ENCODE measurements around the gene NOS1.
"Not testable (repeated sequence)": the region's sequence is repeated elsewhere in the genome, so short reads cannot be mapped to it uniquely, and the experiment has no call there.

Gene NOS1

DNA sequence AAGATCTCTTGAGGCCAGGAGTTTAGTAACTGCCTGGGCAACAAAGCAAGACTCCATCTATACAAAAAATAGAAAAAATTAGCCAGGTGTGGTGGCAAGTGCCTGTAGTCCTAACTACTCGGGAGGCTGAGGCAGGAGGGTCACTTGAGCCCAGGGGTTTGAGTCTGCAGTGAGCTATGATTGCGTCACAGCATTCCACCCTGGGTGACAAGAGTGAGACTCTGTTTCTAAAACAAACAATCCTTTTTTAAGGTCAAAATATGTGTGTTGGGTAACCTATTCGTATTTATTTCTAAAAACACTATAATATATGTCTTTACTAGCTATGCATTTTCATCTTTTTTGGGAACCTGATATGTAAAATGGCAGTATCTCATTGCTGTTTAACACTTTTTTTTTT is 178.6 kb downstream of the NOS1 start:
- Histone ChIP-seq H3K9ac (ENCODE audit: low read depth, low read length) (no peak overlapping the region), H3K4me1 (ENCODE audit: insufficient read depth, low read length) (no peaks in the 10 kb centered on the region), H3K9me3 (ENCODE audit: insufficient read depth, low read depth, low read length) (no peaks in the 10 kb centered on the region), H3K36me3 (ENCODE audit: insufficient read depth, low read depth, low read length) (peaks cover 90% of the 10 kb centered on the region), H3K27me3 (ENCODE audit: insufficient read depth, low read length) (no peaks in the 10 kb centered on the region), H3K27ac (ENCODE audit: low read length) (no peak overlapping the region), H3K4me3 (ENCODE audit: low read length) (no peak overlapping the region)

DNA sequence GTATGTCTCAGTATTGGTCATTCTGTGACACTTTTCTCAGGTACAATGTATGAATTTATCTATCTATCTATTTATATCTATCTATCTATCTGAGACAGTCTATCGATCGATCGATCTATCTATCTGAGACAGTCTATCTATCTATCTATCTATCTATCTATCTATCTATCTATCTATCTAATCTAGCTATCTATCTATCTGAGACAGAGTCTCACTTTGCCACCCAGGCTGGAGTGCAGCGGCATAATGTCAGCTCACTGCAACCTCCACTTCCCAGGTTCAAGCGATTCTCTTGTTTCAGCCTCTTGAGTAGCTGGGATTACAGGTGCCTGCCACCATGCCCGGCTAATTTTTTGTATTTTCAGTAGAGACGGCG is 180.0 kb downstream of the NOS1 start:
- H3K4me3 ChIP-seq (ENCODE audit: low read length); H3K9ac ChIP-seq (ENCODE audit: low read depth, low read length); H3K9me3 ChIP-seq (ENCODE audit: insufficient read depth, low read depth, low read length); H3K27ac ChIP-seq (ENCODE audit: low read length); H3K4me1 ChIP-seq (ENCODE audit: insufficient read depth, low read length); H3K27me3 ChIP-seq (ENCODE audit: insufficient read depth, low read length): not testable (repeated sequence)
- peaks cover 95% of the 10 kb centered on the region for H3K36me3 ChIP-seq (ENCODE audit: insufficient read depth, low read depth, low read length)

DNA sequence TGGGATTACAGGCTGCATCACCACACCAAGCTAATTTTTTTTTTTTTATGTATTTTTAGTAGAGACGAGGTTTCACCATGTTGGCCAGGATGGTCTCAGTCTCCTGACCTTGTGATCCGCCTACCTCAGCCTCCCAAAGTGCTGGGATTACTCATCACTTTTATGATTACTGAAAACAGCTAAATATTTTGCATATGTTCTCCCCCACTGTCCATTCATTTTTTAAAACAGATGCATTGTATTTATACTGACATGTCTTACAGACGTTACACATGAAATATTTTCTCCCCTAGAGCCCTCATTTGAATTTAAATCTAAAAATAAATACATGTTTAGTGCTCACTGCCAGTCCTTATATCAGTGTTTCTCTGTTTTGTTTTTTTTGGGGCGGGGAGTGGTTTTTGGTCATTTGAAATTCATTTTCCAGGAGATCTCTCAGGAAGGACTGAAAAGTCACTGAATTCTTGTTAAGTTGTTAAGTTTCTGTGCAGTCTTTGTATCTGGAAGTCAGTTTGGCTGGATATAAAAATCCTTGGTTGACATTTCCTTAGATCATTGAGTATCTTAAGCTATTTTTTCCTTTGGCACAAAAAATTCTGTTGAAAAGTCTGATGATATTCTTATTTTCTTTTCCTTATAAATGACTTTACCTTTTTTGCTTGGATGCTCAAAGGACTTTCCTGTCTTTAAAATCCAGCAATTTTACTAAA is 180.5 kb downstream of the NOS1 start:
- Histone ChIP-seq H3K27me3 (ENCODE audit: insufficient read depth, low read length) (no peaks in the 10 kb centered on the region), H3K4me1 (ENCODE audit: insufficient read depth, low read length) (no peaks in the 10 kb centered on the region), H3K27ac (ENCODE audit: low read length) (no peak overlapping the region), H3K9me3 (ENCODE audit: insufficient read depth, low read depth, low read length) (no peaks in the 10 kb centered on the region), H3K9ac (ENCODE audit: low read depth, low read length) (no peak overlapping the region), H3K36me3 (ENCODE audit: insufficient read depth, low read depth, low read length) (peaks cover 95% of the 10 kb centered on the region), H3K4me3 (ENCODE audit: low read length) (no peak overlapping the region)

DNA sequence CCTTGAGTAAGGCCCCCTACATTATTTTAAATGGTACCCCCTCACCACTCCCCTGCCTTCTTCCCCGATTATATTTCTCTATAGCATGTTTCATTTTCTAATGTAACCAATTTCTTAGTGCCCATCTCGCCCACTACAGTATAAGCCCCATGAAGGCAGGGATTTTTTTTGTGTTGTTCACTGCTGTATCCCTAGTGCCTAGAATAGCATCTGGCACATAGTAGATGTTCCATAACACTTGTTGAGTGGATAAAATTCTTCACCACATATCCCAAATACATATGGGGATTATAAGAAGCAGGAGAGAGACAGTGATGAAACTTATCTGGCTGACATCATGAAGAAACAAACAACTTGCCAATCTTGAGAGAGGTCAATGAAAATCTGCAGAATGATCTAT is 182.7 kb downstream of the NOS1 start:
- H3K9ac ChIP-seq (ENCODE audit: low read depth, low read length), result no peak overlapping the region
- H3K27me3 ChIP-seq (ENCODE audit: insufficient read depth, low read length), result no peaks in the 10 kb centered on the region
- H3K27ac ChIP-seq (ENCODE audit: low read length), result no peak overlapping the region
- no peak overlapping the region for H3K4me3 ChIP-seq (ENCODE audit: low read length)
- H3K36me3 ChIP-seq (ENCODE audit: insufficient read depth, low read depth, low read length), result peaks cover 95% of the 10 kb centered on the region
- no peaks in the 10 kb centered on the region for H3K9me3 ChIP-seq (ENCODE audit: insufficient read depth, low read depth, low read length)
- H3K4me1 ChIP-seq (ENCODE audit: insufficient read depth, low read length), result no peaks in the 10 kb centered on the region

DNA sequence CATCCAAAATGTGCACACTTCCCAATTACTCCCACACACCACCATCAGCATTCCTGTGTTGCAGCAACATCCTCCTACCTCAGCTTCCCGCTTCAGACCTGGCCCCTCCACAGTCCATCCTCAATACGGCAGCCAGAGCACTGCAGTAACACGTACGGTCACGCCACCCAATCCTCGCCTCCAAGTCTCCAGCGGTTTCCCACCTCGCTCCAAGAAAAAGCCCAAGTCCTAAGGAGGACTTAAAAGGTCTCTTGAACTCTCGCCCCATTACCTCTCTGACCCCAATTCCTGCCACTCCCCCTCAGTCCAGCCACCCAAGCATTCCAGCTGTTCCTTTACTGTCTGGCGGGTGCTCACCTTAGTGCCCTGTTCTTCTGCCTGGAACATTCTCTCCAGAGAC is 183.1 kb downstream of the NOS1 start:
- no peak overlapping the region for H3K27ac ChIP-seq (ENCODE audit: low read length)
- peaks cover 95% of the 10 kb centered on the region for H3K36me3 ChIP-seq (ENCODE audit: insufficient read depth, low read depth, low read length)

DNA sequence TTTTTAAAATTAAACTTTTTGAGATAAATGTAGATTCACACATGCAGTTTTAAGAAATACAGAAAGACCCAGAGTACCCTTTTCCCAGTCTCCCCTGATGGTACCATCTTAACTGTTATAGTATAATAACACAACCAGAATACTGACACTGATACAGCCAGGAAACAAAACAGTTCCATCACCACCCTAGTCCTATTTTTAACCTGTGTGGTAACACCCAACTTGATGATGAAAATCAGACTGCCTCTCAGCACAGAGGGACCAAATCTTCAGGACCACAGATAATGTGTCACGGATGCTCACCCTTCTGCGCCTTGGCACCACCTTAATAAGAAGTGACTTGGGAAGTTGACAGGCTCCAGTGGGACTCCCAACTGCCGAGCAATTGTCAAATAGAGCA is 189.3 kb downstream of the NOS1 start:
- Histone ChIP-seq H3K27ac (ENCODE audit: low read length) (no peak overlapping the region), H3K36me3 (ENCODE audit: insufficient read depth, low read depth, low read length) (peaks cover 98% of the 10 kb centered on the region), H3K4me1 (ENCODE audit: insufficient read depth, low read length) (no peaks in the 10 kb centered on the region), H3K4me3 (ENCODE audit: low read length) (no peak overlapping the region), H3K9ac (ENCODE audit: low read depth, low read length) (no peak overlapping the region), H3K27me3 (ENCODE audit: insufficient read depth, low read length) (no peaks in the 10 kb centered on the region), H3K9me3 (ENCODE audit: insufficient read depth, low read depth, low read length) (no peaks in the 10 kb centered on the region)

More for the DNA sequence above, 183.1 kb downstream of the NOS1 start:
- Histone ChIP-seq H3K9me3 (ENCODE audit: insufficient read depth, low read depth, low read length) (no peaks in the 10 kb centered on the region), H3K27me3 (ENCODE audit: insufficient read depth, low read length) (no peaks in the 10 kb centered on the region), H3K4me1 (ENCODE audit: insufficient read depth, low read length) (no peaks in the 10 kb centered on the region), H3K4me3 (ENCODE audit: low read length) (no peak overlapping the region), H3K9ac (ENCODE audit: low read depth, low read length) (no peak overlapping the region)

DNA sequence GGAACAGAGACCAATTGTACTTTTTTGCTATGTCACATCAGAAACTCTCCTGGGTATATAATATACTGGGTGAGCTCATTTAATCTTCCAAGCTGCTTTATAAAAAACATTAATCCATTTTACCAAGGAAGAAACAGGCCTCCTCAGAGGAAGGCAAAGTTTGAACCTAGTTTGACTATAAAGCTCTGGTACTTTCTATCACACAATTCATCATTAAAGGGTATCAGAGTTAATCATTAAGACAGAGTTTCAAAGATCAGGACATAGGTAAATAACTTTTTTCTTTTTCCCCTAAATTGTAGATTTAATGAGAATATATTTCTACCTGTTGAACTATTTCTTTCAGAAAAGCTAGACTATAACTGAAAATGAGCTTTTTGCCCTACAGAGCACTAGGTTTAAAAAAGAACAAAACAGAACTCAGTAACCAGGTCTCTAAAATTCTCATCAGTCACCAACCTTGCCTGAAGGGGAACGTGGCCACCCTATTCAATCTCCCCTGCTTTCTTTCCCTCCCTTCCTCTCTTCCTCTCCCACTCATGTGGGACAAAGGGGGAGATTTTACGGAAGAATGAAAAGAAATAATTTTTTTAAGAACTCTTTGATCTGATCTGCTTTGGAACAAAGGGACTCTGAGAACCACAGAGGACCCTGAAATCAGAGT is 189.8 kb downstream of the NOS1 start:
- H3K36me3 ChIP-seq (ENCODE audit: insufficient read depth, low read depth, low read length), result peaks cover 98% of the 10 kb centered on the region

DNA sequence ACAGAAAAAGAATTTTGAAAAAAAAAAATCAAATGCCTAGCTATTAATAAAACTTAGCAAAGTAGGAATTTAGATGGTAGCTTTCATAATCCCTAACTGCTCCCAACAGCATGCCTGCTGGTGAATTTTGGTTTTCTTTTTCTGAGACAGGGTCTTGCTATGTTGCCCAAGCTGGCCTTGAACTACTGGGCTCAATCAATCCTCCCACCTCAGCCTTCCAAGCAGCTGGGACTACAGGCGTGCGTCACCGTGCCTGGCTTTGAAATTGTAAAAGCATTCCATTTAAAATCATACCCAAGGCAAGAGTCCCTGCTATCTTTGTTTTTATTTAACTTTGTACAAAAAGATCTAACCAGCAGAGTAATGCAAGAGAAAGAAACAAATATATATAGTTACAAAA is 191.9 kb downstream of the NOS1 start:
- H3K9me3 ChIP-seq (ENCODE audit: insufficient read depth, low read depth, low read length), result no peaks in the 10 kb centered on the region
- no peaks in the 10 kb centered on the region for H3K27me3 ChIP-seq (ENCODE audit: insufficient read depth, low read length)
- H3K36me3 ChIP-seq (ENCODE audit: insufficient read depth, low read depth, low read length), result peaks cover 98% of the 10 kb centered on the region
- no peaks in the 10 kb centered on the region for H3K4me1 ChIP-seq (ENCODE audit: insufficient read depth, low read length)
- no peak overlapping the region for H3K27ac ChIP-seq (ENCODE audit: low read length)
- H3K9ac ChIP-seq (ENCODE audit: low read depth, low read length), result no peak overlapping the region
- no peak overlapping the region for H3K4me3 ChIP-seq (ENCODE audit: low read length)

More for the DNA sequence above, 189.8 kb downstream of the NOS1 start:
- no peaks in the 10 kb centered on the region for H3K27me3 ChIP-seq (ENCODE audit: insufficient read depth, low read length)
- H3K9ac ChIP-seq (ENCODE audit: low read depth, low read length), result no peak overlapping the region
- no peak overlapping the region for H3K4me3 ChIP-seq (ENCODE audit: low read length)
- H3K9me3 ChIP-seq (ENCODE audit: insufficient read depth, low read depth, low read length), result no peaks in the 10 kb centered on the region
- no peak overlapping the region for H3K27ac ChIP-seq (ENCODE audit: low read length)
- H3K4me1 ChIP-seq (ENCODE audit: insufficient read depth, low read length), result no peaks in the 10 kb centered on the region

DNA sequence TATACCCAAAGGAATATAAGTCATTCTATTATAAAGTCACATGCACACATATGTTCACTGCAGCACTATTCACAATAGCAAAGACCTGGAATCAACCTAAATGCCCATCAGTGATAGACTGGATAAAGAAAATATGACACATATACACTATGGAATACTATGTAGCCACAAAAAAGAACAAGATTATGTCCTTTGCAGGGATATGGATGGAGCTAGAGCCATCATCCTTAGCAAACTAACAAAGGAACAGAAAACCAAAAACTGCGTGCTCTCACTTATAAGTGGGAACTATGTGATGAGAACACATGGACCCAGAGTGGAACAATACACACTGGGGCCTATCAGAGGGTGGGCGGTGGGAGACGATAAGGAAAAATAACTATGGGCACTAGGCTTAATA is 192.4 kb downstream of the NOS1 start:
- no peaks in the 10 kb centered on the region for H3K9me3 ChIP-seq (ENCODE audit: insufficient read depth, low read depth, low read length)
- H3K4me3 ChIP-seq (ENCODE audit: low read length), result no peak overlapping the region
- H3K27me3 ChIP-seq (ENCODE audit: insufficient read depth, low read length), result no peaks in the 10 kb centered on the region
- H3K27ac ChIP-seq (ENCODE audit: low read length), result no peak overlapping the region
- peaks cover 98% of the 10 kb centered on the region for H3K36me3 ChIP-seq (ENCODE audit: insufficient read depth, low read depth, low read length)
- H3K4me1 ChIP-seq (ENCODE audit: insufficient read depth, low read length), result no peaks in the 10 kb centered on the region
- no peak overlapping the region for H3K9ac ChIP-seq (ENCODE audit: low read depth, low read length)

DNA sequence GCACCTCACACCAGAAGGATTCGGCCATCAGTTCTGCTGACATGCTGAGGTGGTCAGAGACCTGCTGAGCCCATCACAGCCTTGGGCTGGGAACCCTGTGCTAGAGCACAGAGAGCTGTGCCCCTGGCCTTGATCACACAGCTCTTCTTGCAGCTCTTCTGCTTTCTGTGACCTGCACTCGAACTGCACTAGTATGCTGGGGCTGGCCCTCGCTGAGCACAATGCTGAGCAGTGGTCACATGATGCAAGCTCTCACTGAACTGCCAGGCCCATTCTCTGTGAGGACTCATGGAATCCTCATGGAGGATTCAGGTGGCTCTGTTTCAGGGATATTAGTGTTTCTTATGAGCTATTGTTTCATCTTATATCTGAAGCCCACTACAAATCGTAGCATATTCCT is 193.7 kb downstream of the NOS1 start:
- Histone ChIP-seq H3K9me3 (ENCODE audit: insufficient read depth, low read depth, low read length) (no peaks in the 10 kb centered on the region), H3K27ac (ENCODE audit: low read length) (no peak overlapping the region), H3K27me3 (ENCODE audit: insufficient read depth, low read length) (no peaks in the 10 kb centered on the region), H3K4me3 (ENCODE audit: low read length) (no peak overlapping the region), H3K4me1 (ENCODE audit: insufficient read depth, low read length) (no peaks in the 10 kb centered on the region), H3K9ac (ENCODE audit: low read depth, low read length) (no peak overlapping the region), H3K36me3 (ENCODE audit: insufficient read depth, low read depth, low read length) (peaks cover 98% of the 10 kb centered on the region)

DNA sequence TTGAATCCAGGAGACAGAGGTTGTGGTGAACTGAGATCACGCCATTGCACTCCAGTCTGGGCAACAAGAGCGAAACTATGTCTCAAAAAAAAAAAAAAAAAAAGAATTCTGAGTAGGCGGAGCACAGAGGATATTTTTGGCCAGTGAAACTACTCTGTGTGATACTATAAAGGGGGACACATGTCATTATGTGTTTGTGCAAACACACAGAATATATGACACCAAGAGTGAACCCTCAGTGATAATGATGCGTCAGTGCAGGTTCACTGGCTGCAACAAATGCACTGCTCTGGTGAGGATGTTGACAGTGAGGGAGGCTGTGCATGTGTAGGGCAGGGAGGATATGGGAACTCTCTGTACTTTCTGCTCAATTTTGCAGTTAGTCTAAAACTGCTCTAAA is 195.3 kb downstream of the NOS1 start:
- H3K4me1 ChIP-seq (ENCODE audit: insufficient read depth, low read length), result no peaks in the 10 kb centered on the region
- H3K27me3 ChIP-seq (ENCODE audit: insufficient read depth, low read length), result no peaks in the 10 kb centered on the region
- H3K9me3 ChIP-seq (ENCODE audit: insufficient read depth, low read depth, low read length), result no peaks in the 10 kb centered on the region
- no peak overlapping the region for H3K27ac ChIP-seq (ENCODE audit: low read length)
- H3K4me3 ChIP-seq (ENCODE audit: low read length), result no peak overlapping the region
- H3K9ac ChIP-seq (ENCODE audit: low read depth, low read length), result no peak overlapping the region
- peaks cover 98% of the 10 kb centered on the region for H3K36me3 ChIP-seq (ENCODE audit: insufficient read depth, low read depth, low read length)

DNA sequence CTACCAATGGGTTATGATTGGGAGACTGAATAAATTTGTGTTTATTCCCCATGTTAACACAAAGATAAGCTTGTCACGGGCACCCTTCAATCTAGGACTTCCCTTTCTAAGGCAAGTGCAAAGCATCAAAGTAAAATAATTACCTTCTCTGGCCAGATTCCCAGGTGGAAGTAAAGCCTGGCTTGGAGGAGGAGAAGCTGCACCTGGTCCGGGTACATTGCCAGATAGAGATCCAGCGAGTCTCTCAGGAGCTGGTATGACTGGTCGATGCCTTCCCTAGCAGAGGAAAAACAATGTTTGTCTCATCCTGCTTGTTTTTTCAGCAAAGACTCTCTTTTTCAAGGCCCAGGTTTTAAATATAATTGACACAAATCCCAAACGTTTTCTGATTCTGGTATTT is 196.1 kb downstream of the NOS1 start:
- Histone ChIP-seq H3K27ac (ENCODE audit: low read length) (no peak overlapping the region), H3K36me3 (ENCODE audit: insufficient read depth, low read depth, low read length) (peaks cover 98% of the 10 kb centered on the region), H3K4me3 (ENCODE audit: low read length) (no peak overlapping the region), H3K27me3 (ENCODE audit: insufficient read depth, low read length) (no peaks in the 10 kb centered on the region), H3K4me1 (ENCODE audit: insufficient read depth, low read length) (no peaks in the 10 kb centered on the region), H3K9ac (ENCODE audit: low read depth, low read length) (no peak overlapping the region), H3K9me3 (ENCODE audit: insufficient read depth, low read depth, low read length) (no peaks in the 10 kb centered on the region)
